KOPT-K1 (cell line): ENCODE results near the gene SLC26A5.
A peak's percentile ranks its signal among the peaks of the same experiment; 100 is the strongest.

ENCODE experiments used
- H3K27ac ChIP-seq: fragments of 200-600 bp; sonication (generic); 2 replicates; pipeline ENCODE4 v1.5.1; 2016; ENCODE audit warnings: antibody characterized with exemption, mild to moderate bottlenecking, low read depth, low read length; ENCODE audit not compliant: poor library complexity, severe bottlenecking
- H3K36me3 ChIP-seq: fragments of 200-600 bp; sonication (generic); 2 replicates; pipeline ENCODE4 v1.5.1; 2017; ENCODE audit warnings: antibody characterized with exemption, mild to moderate bottlenecking, low read length, moderate library complexity; ENCODE audit not compliant: insufficient read depth
- H3K9me3 ChIP-seq: fragments of 200-600 bp; sonication (generic); 2 replicates; pipeline ENCODE4 v1.5.1; 2017; ENCODE audit warnings: antibody characterized with exemption, low read length, mild to moderate bottlenecking; ENCODE audit not compliant: insufficient read depth, poor library complexity, severe bottlenecking

SLC26A5 gene

GRCh38 chr7:103344453-103345149 lies 101.4 kb downstream of the SLC26A5 start, which contains the start of gene DNAJC2:
Gene DNAJC2, minus strand, starts transcription at chr7:103344767. Its CDS starts 145 bp downstream, at chr7:103344622.
- peaks cover 28% of the 10 kb centered on the region for H3K36me3 ChIP-seq
- H3K9me3 ChIP-seq = no peaks in the 10 kb centered on the region
- H3K27ac ChIP-seq = peak within 1 kb of the TSS; percentile 87

DNA sequence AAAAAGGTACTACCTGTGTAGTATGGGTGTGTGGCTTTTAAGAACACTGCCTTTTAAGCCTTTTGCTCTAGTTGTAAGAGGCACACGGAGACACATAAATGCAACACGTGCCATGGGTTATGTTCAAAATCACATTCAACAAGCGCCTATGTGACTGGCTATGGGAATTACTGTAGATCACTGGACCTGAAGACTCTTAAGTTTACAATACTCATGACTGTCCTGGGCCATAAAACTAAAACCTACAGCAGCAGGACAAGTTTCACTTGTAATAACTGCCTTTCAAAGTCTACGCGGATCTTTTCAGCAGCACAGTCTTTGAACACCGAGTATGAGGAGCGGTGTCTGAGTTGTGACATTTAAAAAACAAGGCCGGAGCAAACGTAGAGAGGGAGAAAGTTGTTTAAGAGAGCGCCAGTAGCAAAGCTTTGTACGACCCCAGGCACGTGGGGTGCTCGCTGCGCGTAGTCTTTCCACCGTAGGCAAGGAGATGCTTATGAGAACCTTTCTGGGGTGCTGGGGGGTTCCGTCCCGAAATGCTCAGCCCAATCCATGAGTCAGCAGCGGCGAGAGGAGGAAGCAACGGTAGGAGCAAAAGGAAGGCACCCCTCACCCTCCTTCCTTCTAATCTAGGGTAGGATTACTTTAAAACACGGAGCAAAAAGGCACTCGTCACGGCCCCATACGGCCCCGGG lies 102.1 kb downstream of the SLC26A5 start:
- H3K9me3 ChIP-seq = no peaks in the 10 kb centered on the region
- H3K36me3 ChIP-seq = peaks cover 32% of the 10 kb centered on the region
- H3K27ac ChIP-seq = peak overlapping the region; percentile 87

DNA sequence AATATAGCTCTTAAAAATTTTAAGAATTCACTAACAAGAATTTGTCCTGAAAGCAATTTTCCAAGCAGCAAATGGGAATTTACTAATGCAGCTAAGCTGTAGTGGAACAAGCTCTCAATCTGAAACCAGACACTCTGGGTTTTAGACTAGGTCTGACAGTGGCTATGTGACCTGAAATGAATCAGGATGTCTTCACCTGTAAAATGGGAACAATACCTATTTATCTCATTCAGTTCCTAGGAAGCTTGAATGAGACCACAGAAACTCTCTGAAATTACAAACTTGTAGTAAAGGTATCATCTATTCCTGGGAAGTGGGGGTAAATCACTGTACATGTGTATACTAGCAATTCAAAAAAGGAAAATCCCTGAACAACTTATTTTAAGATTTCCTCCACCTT lies 102.7 kb downstream of the SLC26A5 start:
- peaks cover 36% of the 10 kb centered on the region for H3K36me3 ChIP-seq
- H3K27ac ChIP-seq = peak overlapping the region; percentile 87

GRCh38 chr7:103341466-103341865 lies 104.5 kb downstream of the SLC26A5 start:
- H3K27ac ChIP-seq = no peak overlapping the region
- no peaks in the 10 kb centered on the region for H3K9me3 ChIP-seq
- H3K36me3 ChIP-seq = peaks cover 55% of the 10 kb centered on the region

More for the DNA sequence above, 102.7 kb downstream of the SLC26A5 start:
- H3K9me3 ChIP-seq = no peaks in the 10 kb centered on the region

GRCh38 chr7:103338864-103339263 lies 107.1 kb downstream of the SLC26A5 start:
- Histone ChIP-seq H3K36me3 (peaks cover 81% of the 10 kb centered on the region), H3K9me3 (no peaks in the 10 kb centered on the region), H3K27ac (no peak overlapping the region)

GRCh38 chr7:103336761-103337160 lies 109.2 kb downstream of the SLC26A5 start:
- Histone ChIP-seq H3K9me3 (no peaks in the 10 kb centered on the region), H3K27ac (no peak overlapping the region), H3K36me3 (peaks cover 99% of the 10 kb centered on the region)

GRCh38 chr7:103325744-103326143 lies 120.3 kb downstream of the SLC26A5 start:
- H3K27ac ChIP-seq = no peak overlapping the region
- peaks cover 93% of the 10 kb centered on the region for H3K36me3 ChIP-seq
- no peaks in the 10 kb centered on the region for H3K9me3 ChIP-seq
